ENCODE measurements around the gene OR6C2.

- TF ChIP-seq CTCF (conservative IDR thresholded peaks at IDR 0.05; ENCODE audit: low read length): no peak
- TF ChIP-seq EZH2phosphoT487 (IDR thresholded peaks at IDR 0.05; ENCODE audit: borderline replicate concordance, low read depth, low read length): no peak
These were observed 24.0 kb downstream of the OR6C2 start for GRCh38 chr12:55467836-55468235.

Measured in OCI-LY7 (cell line).